PC-3 (cell line): ENCODE measurements around the gene HMCN2. TPM values are rescaled to one million over a fixed set of nuclear protein-coding genes. Genes with fewer than 3 reads are reported as not detected.

Experiments
- ATAC-seq: fragments of 200-7000 bp; cut with Tn5 transposase; 2 replicates; pipeline ENCODE4 v1.9.1; 2020; ENCODE audit warnings: mild to moderate bottlenecking, moderate library complexity
- BruUV-seq: library from RNA; stranded (reverse); fragments of 400-500 nt; replicated peaks from 2 replicates; lab custom pipeline; 2021; lab: Mats Ljungman, UMichigan
- CTCF ChIA-PET: fragments of 300-600 bp; sonication (Branson Sonifier 250); formaldehyde crosslinking; loops from one replicate; lab custom pipeline; 2022; ENCODE audit warnings: antibody characterized with exemption; lab: Charles Lee
- POLR2A ChIA-PET: fragments of 300-600 bp; sonication (Branson Sonifier 250); formaldehyde crosslinking; loops from one replicate; lab custom pipeline; 2022; ENCODE audit warnings: antibody characterized with exemption; ENCODE audit not compliant: unreplicated experiment; lab: Charles Lee
- DNase-seq: peaks from one replicate; pipeline ENCODE4 v3.0.0-alpha.2; 2015
- H2AFZ ChIP-seq: fragments of 300-600 bp; sonication (generic); 2 replicates; pipeline ENCODE4 v1.6.0; 2016; ENCODE audit warnings: antibody characterized with exemption, low read length
- H3F3A ChIP-seq: fragments of 300-600 bp; sonication (generic); one replicate; pipeline ENCODE4 v1.6.0; 2017; ENCODE audit warnings: antibody characterized with exemption, low read length, control low read depth, mild to moderate bottlenecking; ENCODE audit not compliant: unreplicated experiment
- H3K27ac ChIP-seq: fragments of 300-600 bp; sonication (generic); 2 replicates; pipeline ENCODE4 v1.5.1; 2016; ENCODE audit warnings: mild to moderate bottlenecking, low read length
- H3K27me3 ChIP-seq: fragments of 300-600 bp; sonication (generic); 2 replicates; pipeline ENCODE4 v1.6.1; 2016; ENCODE audit warnings: low read length, mixed read lengths
- H3K36me3 ChIP-seq: fragments of 300-600 bp; sonication (generic); 2 replicates; pipeline ENCODE4 v1.6.1; 2016; ENCODE audit warnings: low read depth, mixed run types, low read length, mixed read lengths
- H3K4me1 ChIP-seq: fragments of 300-600 bp; sonication (generic); 2 replicates; pipeline ENCODE4 v1.5.1; 2016; ENCODE audit warnings: low read length; ENCODE audit not compliant: insufficient read depth
- H3K4me2 ChIP-seq: fragments of 300-600 bp; sonication (generic); 2 replicates; pipeline ENCODE4 v1.6.0; 2016; ENCODE audit warnings: low read length
- H3K4me3 ChIP-seq: fragments of 300-600 bp; sonication (generic); 2 replicates; pipeline ENCODE4 v1.5.1; 2016; ENCODE audit warnings: mild to moderate bottlenecking, low read length, mixed read lengths
- H3K79me2 ChIP-seq: fragments of 300-600 bp; sonication (generic); 2 replicates; pipeline ENCODE4 v1.6.1; 2017; ENCODE audit warnings: low read length, mixed read lengths
- H3K9ac ChIP-seq: fragments of 300-600 bp; sonication (generic); 2 replicates; pipeline ENCODE4 v1.6.0; 2016; ENCODE audit warnings: mild to moderate bottlenecking, low read length
- H3K9me2 ChIP-seq: fragments of 300-600 bp; sonication (generic); replicated peaks from 2 replicates; pipeline ENCODE4 v1.6.1; 2016; ENCODE audit warnings: mixed run types, low read length, mixed read lengths
- H3K9me3 ChIP-seq: fragments of 300-600 bp; sonication (generic); 2 replicates; pipeline ENCODE4 v1.6.1; 2016; ENCODE audit warnings: low read length, mixed read lengths
- H4K20me1 ChIP-seq: fragments of 300-600 bp; sonication (generic); 2 replicates; pipeline ENCODE4 v1.6.1; 2016; ENCODE audit warnings: low read length, mixed read lengths
- CTCF ChIP-seq: fragments of 300-600 bp; sonication (generic); conservative IDR thresholded peaks from 2 replicates; pipeline ENCODE4 v1.5.1; 2017; ENCODE audit warnings: antibody characterized with exemption, low read depth, mild to moderate bottlenecking, low read length
- EZH2 ChIP-seq: fragments of 300-600 bp; sonication (generic); IDR thresholded peaks from one replicate; pipeline ENCODE4 v1.6.1; 2017; ENCODE audit warnings: antibody characterized with exemption, mild to moderate bottlenecking, low read length; ENCODE audit not compliant: unreplicated experiment
- EZH2phosphoT487 ChIP-seq: fragments of 300-600 bp; sonication (generic); IDR thresholded peaks from 2 replicates; pipeline ENCODE4 v1.6.1; 2018; ENCODE audit warnings: mild to moderate bottlenecking, antibody characterized with exemption, low read length, borderline replicate concordance
- intact Hi-C: fragments of 100-400 bp; cut with micrococcal nuclease; formaldehyde crosslinking; loops from 2 replicates; pipeline ENCODE4 v1.9.0; 2023
- total RNA-seq: library from RNA; depleted of rRNA; stranded (reverse); fragments of >200 nt; gene quantifications from 2 replicates; pipeline ENCODE4 v1.2.3, GENCODE V29; 2014

Gene HMCN2
- total RNA-seq, 1 experiment from 2014 or later, result 0.11 TPM

GRCh38 chr9:130292106-130292505, 26.5 kb downstream of the HMCN2 start:
- intact Hi-C loops, result no loop called here
- H3K27me3 ChIP-seq, result peaks cover 42% of the 10 kb centered on the region
- H4K20me1 ChIP-seq, result no peaks in the 10 kb centered on the region
- H3K9ac ChIP-seq, result no peak overlapping the region
- CTCF ChIA-PET, result no interaction called here
- ATAC-seq, result no peak
- no peak overlapping the region for H2AFZ ChIP-seq
- no peak for TF ChIP-seq CTCF
- no peak for TF ChIP-seq EZH2
- TF ChIP-seq EZH2phosphoT487, result no peak
- H3K36me3 ChIP-seq, result no peaks in the 10 kb centered on the region
- no peaks in the 10 kb centered on the region for H3K9me2 ChIP-seq
- no peaks in the 10 kb centered on the region for H3K79me2 ChIP-seq
- H3K27ac ChIP-seq, result no peak overlapping the region
- H3K4me3 ChIP-seq, result no peak overlapping the region
- DNase-seq, result no peak
- H3K4me1 ChIP-seq, result no peaks in the 10 kb centered on the region
- POLR2A ChIA-PET, result no interaction called here
- H3K4me2 ChIP-seq, result no peak overlapping the region
- no TSS peak for BruUV-seq
- H3K9me3 ChIP-seq, result no peaks in the 10 kb centered on the region
- no peaks in the 10 kb centered on the region for H3F3A ChIP-seq

- no peaks in the 10 kb centered on the region for H3K9me3 ChIP-seq
- POLR2A ChIA-PET, result no interaction called here
- DNase-seq (no peak), ATAC-seq (no peak)
- H3K27me3 ChIP-seq, result peaks cover 20% of the 10 kb centered on the region
- no peaks in the 10 kb centered on the region for H3K79me2 ChIP-seq
- H2AFZ ChIP-seq, result no peak overlapping the region
- no peaks in the 10 kb centered on the region for H3K9me2 ChIP-seq
- no peak overlapping the region for H3K4me3 ChIP-seq
- H3K9ac ChIP-seq, result no peak overlapping the region
- CTCF ChIA-PET, result no interaction called here
- H3K4me2 ChIP-seq, result no peak overlapping the region
- no peaks in the 10 kb centered on the region for H3F3A ChIP-seq
- no TSS peak for BruUV-seq
- no peaks in the 10 kb centered on the region for H4K20me1 ChIP-seq
- intact Hi-C loops, result no loop called here
- TF ChIP-seq CTCF (no peak), EZH2 (no peak), EZH2phosphoT487 (no peak)
- H3K27ac ChIP-seq, result no peak overlapping the region
- H3K36me3 ChIP-seq, result no peaks in the 10 kb centered on the region
- no peaks in the 10 kb centered on the region for H3K4me1 ChIP-seq
These were observed 29.1 kb downstream of the HMCN2 start for GRCh38 chr9:130294664-130295063.

- Histone ChIP-seq H3K27me3 (peaks cover 13% of the 10 kb centered on the region), H3F3A (no peaks in the 10 kb centered on the region), H3K27ac (no peak overlapping the region), H3K9me3 (no peaks in the 10 kb centered on the region), H3K36me3 (no peaks in the 10 kb centered on the region), H3K4me3 (no peak overlapping the region), H3K4me2 (no peak overlapping the region), H4K20me1 (no peaks in the 10 kb centered on the region), H3K9me2 (no peaks in the 10 kb centered on the region), H3K9ac (no peak overlapping the region), H3K4me1 (no peaks in the 10 kb centered on the region), H2AFZ (no peak overlapping the region), H3K79me2 (no peaks in the 10 kb centered on the region)
- intact Hi-C loops, result no loop called here
- TF ChIP-seq CTCF, result no peak
- TF ChIP-seq EZH2phosphoT487, result no peak
- ChIA-PET CTCF (no interaction called here), POLR2A (no interaction called here)
- BruUV-seq, result no TSS peak
- ATAC-seq (no peak), DNase-seq (no peak)
These were observed 29.9 kb downstream of the HMCN2 start for GRCh38 chr9:130295431-130295830.
